Stimulated activated naive CD8-positive, alpha-beta T cell treated with anti-CD3 and anti-CD28 coated beads, Interleukin-15, Interleukin-2, amounts not matched to agents 100 ng/mL and 50 ng/mL, for 24 hours (primary cell): ENCODE measurements around the gene DAPK1.

Source experiments
- H3K27ac Mint-ChIP-seq: one replicate; pipeline ENCODE4 v1.8.0; 2021; ENCODE audit warnings: mild to moderate bottlenecking, mixed read lengths
- H3K27me3 Mint-ChIP-seq: one replicate; pipeline ENCODE4 v1.8.0; 2021; ENCODE audit warnings: mixed read lengths
- H3K36me3 Mint-ChIP-seq: one replicate; pipeline ENCODE4 v1.8.0; 2021; ENCODE audit warnings: low read depth, mixed read lengths
- H3K4me1 Mint-ChIP-seq: one replicate; pipeline ENCODE4 v1.8.0; 2021; ENCODE audit warnings: low read depth, mixed read lengths
- H3K4me3 Mint-ChIP-seq: one replicate; pipeline ENCODE4 v1.8.0; 2021; ENCODE audit warnings: mild to moderate bottlenecking, mixed read lengths
- H3K9me3 Mint-ChIP-seq: one replicate; pipeline ENCODE4 v1.8.0; 2021; ENCODE audit warnings: mixed read lengths

The DAPK1 gene

GRCh38 chr9:87556039-87556438 lies 58.4 kb downstream of the DAPK1 start:
- Mint-ChIP-seq H3K9me3 (no peaks in the 10 kb centered on the region), H3K4me1 (no peaks in the 10 kb centered on the region), H3K36me3 (no peaks in the 10 kb centered on the region), H3K27ac (no peak overlapping the region), H3K27me3 (peaks cover 3% of the 10 kb centered on the region), H3K4me3 (no peak overlapping the region)

- H3K4me3 Mint-ChIP-seq, result no peak overlapping the region
These were observed 59.2 kb downstream of the DAPK1 start for GRCh38 chr9:87556821-87557220.

DNA sequence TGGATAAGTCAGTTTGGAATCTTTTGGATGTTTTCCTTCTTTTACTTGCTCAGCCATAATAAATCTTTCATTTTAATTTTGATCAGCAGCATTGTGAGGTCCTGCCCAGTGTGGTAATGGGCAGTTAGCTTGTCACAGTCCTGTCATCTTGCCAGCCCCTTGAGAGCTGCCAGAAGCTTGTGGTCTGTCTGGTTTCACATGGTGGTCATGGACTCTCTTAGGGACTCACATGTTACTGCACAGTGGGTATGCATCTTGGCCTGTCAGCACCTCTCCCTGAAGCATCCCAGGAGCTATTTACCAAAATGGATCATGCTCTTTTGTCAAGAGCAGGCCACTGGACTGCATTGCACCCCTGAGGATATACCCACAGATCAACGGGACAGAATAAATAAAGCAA lies 60.3 kb downstream of the DAPK1 start:
- Mint-ChIP-seq H3K27ac (no peak overlapping the region), H3K9me3 (no peaks in the 10 kb centered on the region), H3K4me3 (no peak overlapping the region), H3K4me1 (no peaks in the 10 kb centered on the region), H3K27me3 (peaks cover 3% of the 10 kb centered on the region), H3K36me3 (no peaks in the 10 kb centered on the region)

More at GRCh38 chr9:87556821-87557220, 59.2 kb downstream of the DAPK1 start:
- Mint-ChIP-seq H3K36me3 (no peaks in the 10 kb centered on the region), H3K9me3 (no peaks in the 10 kb centered on the region), H3K27me3 (peaks cover 3% of the 10 kb centered on the region), H3K4me1 (no peaks in the 10 kb centered on the region), H3K27ac (no peak overlapping the region)

DNA sequence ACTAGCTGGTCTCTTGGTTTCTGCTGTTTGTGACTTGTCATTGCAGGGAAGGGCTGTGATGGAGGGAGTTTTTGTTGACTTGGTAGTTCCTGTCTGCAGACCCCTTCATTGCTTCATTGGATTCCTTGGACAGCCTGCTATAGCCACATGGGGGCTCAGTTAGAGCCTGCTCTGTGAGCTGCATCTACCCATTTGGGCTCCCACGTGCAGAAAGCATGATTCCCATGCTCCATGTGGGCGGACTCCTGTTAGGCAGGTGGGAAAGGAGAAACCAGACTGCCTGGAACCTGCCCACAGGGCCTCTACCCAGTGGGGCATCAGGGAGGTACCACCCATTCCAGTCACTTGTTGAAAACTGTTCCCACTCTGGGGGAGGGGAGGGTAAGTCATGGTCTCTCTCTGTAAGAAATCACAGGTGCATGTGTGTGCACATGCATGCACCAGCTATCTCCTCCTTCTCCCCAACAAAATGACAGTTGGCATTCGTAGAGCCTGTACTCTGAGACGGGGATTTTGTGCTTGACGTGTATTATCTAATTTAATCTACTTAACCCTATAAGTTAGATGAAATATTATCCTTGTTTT lies 61.0 kb downstream of the DAPK1 start:
- Mint-ChIP-seq H3K4me3 (no peak overlapping the region), H3K27ac (no peak overlapping the region), H3K36me3 (no peaks in the 10 kb centered on the region), H3K27me3 (peaks cover 3% of the 10 kb centered on the region), H3K4me1 (no peaks in the 10 kb centered on the region), H3K9me3 (no peaks in the 10 kb centered on the region)

GRCh38 chr9:87562062-87562461 lies 64.4 kb downstream of the DAPK1 start:
- Mint-ChIP-seq H3K27ac (no peak overlapping the region), H3K36me3 (no peaks in the 10 kb centered on the region), H3K27me3 (no peaks in the 10 kb centered on the region)

DNA sequence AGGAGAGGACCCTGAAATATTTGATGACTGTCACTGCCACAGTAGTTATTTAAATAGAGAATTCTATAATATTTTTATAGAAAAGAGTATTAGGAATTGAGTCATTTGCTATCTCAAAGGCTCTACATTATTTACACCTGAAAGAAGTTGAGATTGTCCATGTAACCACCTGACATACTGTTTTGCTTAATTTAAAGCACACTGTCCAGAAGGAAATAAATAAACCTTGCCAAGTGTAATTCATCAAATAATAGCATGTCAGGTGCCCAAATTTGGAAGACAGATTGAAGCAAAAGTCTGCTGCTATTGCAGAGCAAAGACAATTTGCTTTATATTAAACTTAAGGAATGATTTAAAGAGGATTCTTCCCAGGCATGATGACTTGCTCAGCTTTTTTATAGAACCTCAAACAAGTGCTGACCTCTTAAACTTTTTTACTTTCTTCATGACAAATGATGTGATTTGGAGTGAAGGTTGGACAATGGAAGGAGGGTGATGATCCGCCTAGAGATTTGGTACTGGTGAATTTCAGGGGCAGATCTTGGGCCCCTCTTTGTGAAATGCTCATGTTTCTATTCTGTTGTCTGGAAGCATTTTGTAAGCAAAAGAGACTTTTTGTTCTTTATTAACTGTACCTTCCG lies 65.0 kb downstream of the DAPK1 start:
- Mint-ChIP-seq H3K27me3 (no peaks in the 10 kb centered on the region), H3K4me1 (no peaks in the 10 kb centered on the region), H3K4me3 (no peak overlapping the region), H3K36me3 (no peaks in the 10 kb centered on the region), H3K9me3 (no peaks in the 10 kb centered on the region), H3K27ac (no peak overlapping the region)

More at GRCh38 chr9:87562062-87562461, 64.4 kb downstream of the DAPK1 start:
- Mint-ChIP-seq H3K9me3 (no peaks in the 10 kb centered on the region), H3K4me3 (no peak overlapping the region), H3K4me1 (no peaks in the 10 kb centered on the region)

DNA sequence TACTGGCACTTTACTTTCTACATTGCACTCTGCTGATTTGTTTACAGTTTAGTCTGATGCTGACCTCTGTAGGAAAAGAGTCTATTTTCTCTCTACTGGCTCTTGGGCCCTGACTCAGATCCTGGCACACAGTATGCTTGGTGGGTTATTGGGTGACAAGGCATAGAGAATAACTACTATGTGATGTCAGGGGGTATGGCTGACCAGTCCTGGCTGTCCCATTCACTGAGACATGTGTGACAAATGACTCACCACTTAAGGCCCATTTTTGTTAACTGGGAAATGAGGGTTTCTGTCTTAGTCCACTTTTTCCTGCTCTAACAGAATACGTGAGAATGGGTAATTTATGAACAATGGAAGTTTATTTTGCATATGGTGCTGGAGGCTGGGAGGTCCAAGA lies 66.4 kb downstream of the DAPK1 start:
- H3K4me1 Mint-ChIP-seq, result no peaks in the 10 kb centered on the region
- H3K27ac Mint-ChIP-seq, result no peak overlapping the region
- H3K4me3 Mint-ChIP-seq, result no peak overlapping the region
- no peaks in the 10 kb centered on the region for H3K9me3 Mint-ChIP-seq
- no peaks in the 10 kb centered on the region for H3K27me3 Mint-ChIP-seq
- H3K36me3 Mint-ChIP-seq, result no peaks in the 10 kb centered on the region

- Mint-ChIP-seq H3K9me3 (no peaks in the 10 kb centered on the region), H3K36me3 (no peaks in the 10 kb centered on the region), H3K4me1 (no peaks in the 10 kb centered on the region), H3K4me3 (no peak overlapping the region), H3K27me3 (no peaks in the 10 kb centered on the region), H3K27ac (no peak overlapping the region)
These were observed 67.1 kb downstream of the DAPK1 start for GRCh38 chr9:87564791-87565241.

GRCh38 chr9:87567001-87567400 lies 69.3 kb downstream of the DAPK1 start:
- H3K27ac Mint-ChIP-seq, result no peak overlapping the region
- H3K4me1 Mint-ChIP-seq, result no peaks in the 10 kb centered on the region
- H3K9me3 Mint-ChIP-seq, result no peaks in the 10 kb centered on the region
- H3K27me3 Mint-ChIP-seq, result no peaks in the 10 kb centered on the region
- no peaks in the 10 kb centered on the region for H3K36me3 Mint-ChIP-seq
- H3K4me3 Mint-ChIP-seq, result no peak overlapping the region

- no peaks in the 10 kb centered on the region for H3K36me3 Mint-ChIP-seq
- H3K27ac Mint-ChIP-seq, result no peak overlapping the region
- no peaks in the 10 kb centered on the region for H3K9me3 Mint-ChIP-seq
- no peak overlapping the region for H3K4me3 Mint-ChIP-seq
- H3K4me1 Mint-ChIP-seq, result no peaks in the 10 kb centered on the region
- no peaks in the 10 kb centered on the region for H3K27me3 Mint-ChIP-seq
These were observed 69.9 kb downstream of the DAPK1 start for GRCh38 chr9:87567571-87567970.

GRCh38 chr9:87567983-87568382 lies 70.3 kb downstream of the DAPK1 start:
- H3K27ac Mint-ChIP-seq, result no peak overlapping the region
- no peak overlapping the region for H3K4me3 Mint-ChIP-seq
- no peaks in the 10 kb centered on the region for H3K27me3 Mint-ChIP-seq
- no peaks in the 10 kb centered on the region for H3K9me3 Mint-ChIP-seq
- no peaks in the 10 kb centered on the region for H3K4me1 Mint-ChIP-seq
- no peaks in the 10 kb centered on the region for H3K36me3 Mint-ChIP-seq

GRCh38 chr9:87568401-87568800 lies 70.7 kb downstream of the DAPK1 start:
- Mint-ChIP-seq H3K27me3 (no peaks in the 10 kb centered on the region), H3K27ac (no peak overlapping the region), H3K4me3 (no peak overlapping the region), H3K4me1 (no peaks in the 10 kb centered on the region), H3K36me3 (no peaks in the 10 kb centered on the region), H3K9me3 (no peaks in the 10 kb centered on the region)

- no peaks in the 10 kb centered on the region for H3K27me3 Mint-ChIP-seq
- no peak overlapping the region for H3K27ac Mint-ChIP-seq
- no peaks in the 10 kb centered on the region for H3K4me1 Mint-ChIP-seq
- H3K9me3 Mint-ChIP-seq, result no peaks in the 10 kb centered on the region
- H3K4me3 Mint-ChIP-seq, result no peak overlapping the region
- no peaks in the 10 kb centered on the region for H3K36me3 Mint-ChIP-seq
These were observed 71.4 kb downstream of the DAPK1 start for GRCh38 chr9:87569008-87569509.

DNA sequence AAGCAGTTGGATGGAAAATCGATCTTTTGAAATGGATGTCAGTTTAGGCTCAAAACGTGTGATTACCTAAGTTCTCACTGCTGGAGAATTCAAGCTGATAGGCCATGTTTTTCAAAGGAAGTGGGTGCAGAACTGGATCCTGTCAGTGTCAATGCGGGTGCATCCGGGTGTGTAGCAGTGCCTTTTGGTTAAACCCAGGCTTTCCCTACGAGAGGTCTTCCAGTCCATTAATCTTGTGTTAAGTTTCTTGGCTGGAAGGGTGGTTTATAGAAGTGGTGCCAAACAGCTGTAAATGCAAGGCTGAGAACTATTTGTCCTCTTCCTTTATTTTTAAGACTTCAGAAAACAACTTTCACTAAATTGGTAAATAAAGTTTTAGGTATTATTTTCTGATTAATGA lies 71.9 kb downstream of the DAPK1 start:
- H3K4me1 Mint-ChIP-seq, result no peaks in the 10 kb centered on the region

DNA sequence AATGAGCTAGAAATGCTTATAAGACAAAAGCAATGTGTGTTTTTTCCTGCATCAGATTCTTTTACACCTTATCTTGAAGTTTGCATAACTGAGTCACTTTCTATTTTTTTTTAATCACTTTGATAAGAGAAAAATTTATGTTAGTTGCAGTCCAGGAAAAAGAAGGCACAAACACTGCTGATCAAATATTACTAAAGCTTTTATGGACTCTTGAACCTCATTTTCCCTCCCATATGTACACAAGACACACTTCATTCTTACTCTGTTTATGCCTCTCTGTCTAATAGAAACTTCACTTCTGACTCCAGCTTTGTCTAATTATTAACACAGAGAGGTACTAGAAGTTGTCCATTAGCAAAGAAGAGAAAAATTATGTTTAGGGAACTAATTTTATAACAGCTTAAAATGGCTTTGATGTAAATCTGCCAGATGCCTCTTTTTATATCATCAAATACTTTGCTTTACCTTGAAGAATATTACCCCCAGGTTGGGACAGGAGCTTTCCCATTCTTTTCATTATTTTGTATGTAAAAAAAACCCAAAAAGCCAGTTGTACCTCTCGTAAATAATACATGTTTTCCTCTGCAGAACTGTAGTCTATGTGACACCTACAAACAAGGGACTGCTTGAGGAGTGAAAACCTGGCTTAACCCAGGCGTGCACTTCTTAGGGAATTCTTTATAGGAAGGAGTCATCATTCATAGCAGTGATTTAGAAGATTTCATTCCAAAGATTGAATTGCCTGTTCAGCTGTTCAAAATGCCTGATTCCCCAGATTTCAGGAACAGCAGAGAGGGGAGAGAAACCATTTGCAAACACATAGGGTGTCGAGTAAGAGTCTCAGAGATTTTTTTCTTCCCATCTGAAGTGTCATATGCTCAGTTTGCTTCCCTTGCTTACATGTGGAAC lies 72.6 kb downstream of the DAPK1 start:
- Mint-ChIP-seq H3K4me1 (no peaks in the 10 kb centered on the region), H3K27ac (no peak overlapping the region), H3K4me3 (no peak overlapping the region), H3K27me3 (no peaks in the 10 kb centered on the region), H3K9me3 (no peaks in the 10 kb centered on the region), H3K36me3 (no peaks in the 10 kb centered on the region)

More for the DNA sequence above, 71.9 kb downstream of the DAPK1 start:
- no peak overlapping the region for H3K4me3 Mint-ChIP-seq
- no peaks in the 10 kb centered on the region for H3K27me3 Mint-ChIP-seq
- no peak overlapping the region for H3K27ac Mint-ChIP-seq
- no peaks in the 10 kb centered on the region for H3K36me3 Mint-ChIP-seq
- no peaks in the 10 kb centered on the region for H3K9me3 Mint-ChIP-seq
